Measurements from ENCODE around the gene IDH3A. TPM values are rescaled to one million over a fixed set of nuclear protein-coding genes. Genes with fewer than 3 reads are reported as not detected.

The IDH3A gene
- total RNA-seq, 2 experiments from 2014 or later: 47.0 to 140 TPM

GRCh38 chr15:78182336-78182700 is 33.2 kb downstream of the IDH3A start:
- BruUV-seq (replicated peaks): no TSS peak
- Histone ChIP-seq H4K20me1 (ENCODE audit: insufficient read depth, low read length) (no peaks in the 10 kb centered on the region), H3K36me3 (ENCODE audit: insufficient read depth, low read length) (no peaks in the 10 kb centered on the region), H3K9me2 (ENCODE audit: insufficient read depth, low read length) (no peaks in the 10 kb centered on the region), H3K4me1 (ENCODE audit: insufficient read depth, low read length, poor library complexity, severe bottlenecking) (no peaks in the 10 kb centered on the region), H3K4me2 (ENCODE audit: low read length) (no peak overlapping the region), H3K9me3 (ENCODE audit: low read length) (no peaks in the 10 kb centered on the region), H3K4me3 (ENCODE audit: low read depth, low read length, poor library complexity, severe bottlenecking) (no peak overlapping the region), H3K79me2 (ENCODE audit: insufficient read depth, low read depth, low read length) (no peaks in the 10 kb centered on the region), H2AFZ (ENCODE audit: low read length) (no peak overlapping the region), H3K27ac (ENCODE audit: low read depth, low read length, poor library complexity, severe bottlenecking) (no peak overlapping the region)
- ChIA-PET POLR2A (no interaction called here), CTCF (ENCODE audit: unreplicated experiment) (no interaction called here)
- intact Hi-C loops (cut with micrococcal nuclease; ENCODE audit: unreplicated experiment): no loop called here
- DNase-seq (ENCODE audit: low spot score): no peak
- TF ChIP-seq EZH2phosphoT487 (IDR thresholded peaks at IDR 0.05; ENCODE audit: borderline replicate concordance, low read depth, low read length): no peak
- TF ChIP-seq CTCF (conservative IDR thresholded peaks at IDR 0.05; ENCODE audit: low read length): no peak

- Histone ChIP-seq H3K9me2 (ENCODE audit: insufficient read depth, low read length) (no peaks in the 10 kb centered on the region), H3K36me3 (ENCODE audit: insufficient read depth, low read length) (no peaks in the 10 kb centered on the region), H3K4me1 (ENCODE audit: insufficient read depth, low read length, poor library complexity, severe bottlenecking) (no peaks in the 10 kb centered on the region), H3K4me2 (ENCODE audit: low read length) (no peak overlapping the region), H3K9me3 (ENCODE audit: low read length) (no peaks in the 10 kb centered on the region), H3K27ac (ENCODE audit: low read depth, low read length, poor library complexity, severe bottlenecking) (no peak overlapping the region), H4K20me1 (ENCODE audit: insufficient read depth, low read length) (no peaks in the 10 kb centered on the region), H2AFZ (ENCODE audit: low read length) (no peak overlapping the region), H3K4me3 (ENCODE audit: low read depth, low read length, poor library complexity, severe bottlenecking) (no peak overlapping the region), H3K79me2 (ENCODE audit: insufficient read depth, low read depth, low read length) (no peaks in the 10 kb centered on the region)
- intact Hi-C loops (cut with micrococcal nuclease; ENCODE audit: unreplicated experiment): no loop called here
- no TSS peak for BruUV-seq (replicated peaks)
- no peak for DNase-seq (ENCODE audit: low spot score)
- CTCF ChIA-PET (ENCODE audit: unreplicated experiment): no interaction called here
- POLR2A ChIA-PET: no interaction called here
- no peak for TF ChIP-seq CTCF (conservative IDR thresholded peaks at IDR 0.05; ENCODE audit: low read length)
- no peak for TF ChIP-seq EZH2phosphoT487 (IDR thresholded peaks at IDR 0.05; ENCODE audit: borderline replicate concordance, low read depth, low read length)
Observed at GRCh38 chr15:78182821-78183220, 33.7 kb downstream of the IDH3A start.

GRCh38 chr15:78192826-78193594 is 43.8 kb downstream of the IDH3A start:
- intact Hi-C loops (cut with micrococcal nuclease; ENCODE audit: unreplicated experiment): loop anchor here (10.0 kb wide), 1 partner anchor 188 kb away; no protein-coding TSS in a partner anchor
- H3K27ac ChIP-seq (ENCODE audit: low read depth, low read length, poor library complexity, severe bottlenecking): no peak overlapping the region
- H3K79me2 ChIP-seq (ENCODE audit: insufficient read depth, low read depth, low read length): no peaks in the 10 kb centered on the region
- no peak overlapping the region for H3K4me2 ChIP-seq (ENCODE audit: low read length)
- no peak for DNase-seq (ENCODE audit: low spot score)
- H3K4me3 ChIP-seq (ENCODE audit: low read depth, low read length, poor library complexity, severe bottlenecking): no peak overlapping the region
- no TSS peak for BruUV-seq (replicated peaks)
- H3K4me1 ChIP-seq (ENCODE audit: insufficient read depth, low read length, poor library complexity, severe bottlenecking): no peaks in the 10 kb centered on the region
- H3K9me2 ChIP-seq (ENCODE audit: insufficient read depth, low read length): no peaks in the 10 kb centered on the region
- ChIA-PET POLR2A (no interaction called here), CTCF (ENCODE audit: unreplicated experiment) (no interaction called here)
- H3K9me3 ChIP-seq (ENCODE audit: low read length): no peaks in the 10 kb centered on the region
- H4K20me1 ChIP-seq (ENCODE audit: insufficient read depth, low read length): no peaks in the 10 kb centered on the region
- no peaks in the 10 kb centered on the region for H3K36me3 ChIP-seq (ENCODE audit: insufficient read depth, low read length)
- TF ChIP-seq EZH2phosphoT487 (IDR thresholded peaks at IDR 0.05; ENCODE audit: borderline replicate concordance, low read depth, low read length): no peak
- TF ChIP-seq CTCF (conservative IDR thresholded peaks at IDR 0.05; ENCODE audit: low read length): no peak
- no peak overlapping the region for H2AFZ ChIP-seq (ENCODE audit: low read length)
